Neural crest cell (in vitro differentiated cells): ENCODE measurements around the gene ENOX1. TPM values are rescaled to one million over a fixed set of nuclear protein-coding genes. Genes with fewer than 3 reads are reported as not detected.

ENCODE experiments used
- DNase-seq: peaks from one replicate; pipeline ENCODE4 v3.0.0; 2021; ENCODE audit warnings: low read depth, mixed read lengths, low spot score
- H3K27ac Mint-ChIP-seq: one replicate; pipeline ENCODE4 v1.8.0; 2021; ENCODE audit warnings: mild to moderate bottlenecking, mixed read lengths; ENCODE audit not compliant: unreplicated experiment
- H3K27me3 Mint-ChIP-seq: 2 replicates; pipeline ENCODE4 v1.8.0; 2021; ENCODE audit warnings: low read depth, mild to moderate bottlenecking, mixed read lengths
- H3K36me3 Mint-ChIP-seq: 2 replicates; pipeline ENCODE4 v1.8.0; 2021; ENCODE audit warnings: low read depth, mild to moderate bottlenecking, mixed read lengths
- H3K4me1 Mint-ChIP-seq: 2 replicates; pipeline ENCODE4 v1.8.0; 2021; ENCODE audit warnings: mixed read lengths
- H3K4me3 Mint-ChIP-seq: one replicate; pipeline ENCODE4 v1.8.0; 2021; ENCODE audit warnings: mild to moderate bottlenecking, mixed read lengths
- H3K9me3 Mint-ChIP-seq: 2 replicates; pipeline ENCODE4 v1.8.0; 2021; ENCODE audit warnings: mixed read lengths
- CTCF ChIP-seq: fragments of 200-600 bp; sonication (generic); conservative IDR thresholded peaks from 2 replicates; pipeline ENCODE4 v1.5.0; 2021; ENCODE audit warnings: antibody characterized with exemption, mild to moderate bottlenecking
- total RNA-seq: library from RNA; stranded (reverse); gene quantifications from 2 replicates; pipeline ENCODE4 v1.2.1, GENCODE V29; 2021

ENOX1 gene
- total RNA-seq, 1 donor from 2014 or later: 3.8 TPM

- peaks cover 9% of the 10 kb centered on the region for H3K9me3 Mint-ChIP-seq
- H3K27me3 Mint-ChIP-seq: no peaks in the 10 kb centered on the region
- H3K27ac Mint-ChIP-seq: no peak overlapping the region
- TF ChIP-seq CTCF: no peak
- DNase-seq: no peak
- peaks cover 4% of the 10 kb centered on the region for H3K36me3 Mint-ChIP-seq
- no peaks in the 10 kb centered on the region for H3K4me1 Mint-ChIP-seq
- no peak overlapping the region for H3K4me3 Mint-ChIP-seq
Observed at GRCh38 chr13:43196750-43197370, 589.9 kb downstream of the ENOX1 start.

DNA sequence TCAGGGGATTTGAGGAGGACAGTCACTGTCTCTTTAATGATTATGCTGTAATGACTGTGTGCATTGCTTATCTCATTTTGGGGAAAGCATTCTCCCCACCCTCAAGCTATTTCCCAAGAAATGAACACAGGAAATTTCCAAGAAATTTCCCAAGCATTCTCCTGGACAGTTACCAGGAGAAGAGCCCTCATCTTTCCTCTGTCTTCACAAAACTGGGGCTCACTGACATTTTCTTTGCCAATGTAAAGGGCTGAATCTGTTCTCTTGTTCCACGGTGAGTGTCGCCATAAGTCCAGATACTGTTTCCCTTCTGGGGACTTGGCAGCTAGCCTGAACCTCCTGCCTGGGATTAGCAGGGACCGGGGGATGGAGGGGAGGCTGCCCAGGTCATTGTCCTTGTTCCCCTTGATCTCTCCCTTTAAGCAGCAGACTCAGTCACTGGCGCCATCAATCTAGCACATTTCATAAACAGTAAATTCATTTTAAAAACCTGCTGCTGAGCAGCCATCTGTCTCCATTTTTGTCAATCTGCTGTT, 590.6 kb downstream of the ENOX1 start:
- H3K27ac Mint-ChIP-seq: no peak overlapping the region
- no peak overlapping the region for H3K4me3 Mint-ChIP-seq
- H3K9me3 Mint-ChIP-seq: peaks cover 3% of the 10 kb centered on the region
- no peaks in the 10 kb centered on the region for H3K4me1 Mint-ChIP-seq
- no peaks in the 10 kb centered on the region for H3K36me3 Mint-ChIP-seq
- H3K27me3 Mint-ChIP-seq: no peaks in the 10 kb centered on the region
- no peak for TF ChIP-seq CTCF
- DNase-seq: no peak

GRCh38 chr13:43195551-43195950, 591.2 kb downstream of the ENOX1 start:
- H3K4me1 Mint-ChIP-seq: no peaks in the 10 kb centered on the region
- TF ChIP-seq CTCF: no peak
- no peak for DNase-seq
- H3K36me3 Mint-ChIP-seq: no peaks in the 10 kb centered on the region
- no peak overlapping the region for H3K27ac Mint-ChIP-seq
- H3K27me3 Mint-ChIP-seq: no peaks in the 10 kb centered on the region
- H3K4me3 Mint-ChIP-seq: no peak overlapping the region
- peaks cover 3% of the 10 kb centered on the region for H3K9me3 Mint-ChIP-seq

DNA sequence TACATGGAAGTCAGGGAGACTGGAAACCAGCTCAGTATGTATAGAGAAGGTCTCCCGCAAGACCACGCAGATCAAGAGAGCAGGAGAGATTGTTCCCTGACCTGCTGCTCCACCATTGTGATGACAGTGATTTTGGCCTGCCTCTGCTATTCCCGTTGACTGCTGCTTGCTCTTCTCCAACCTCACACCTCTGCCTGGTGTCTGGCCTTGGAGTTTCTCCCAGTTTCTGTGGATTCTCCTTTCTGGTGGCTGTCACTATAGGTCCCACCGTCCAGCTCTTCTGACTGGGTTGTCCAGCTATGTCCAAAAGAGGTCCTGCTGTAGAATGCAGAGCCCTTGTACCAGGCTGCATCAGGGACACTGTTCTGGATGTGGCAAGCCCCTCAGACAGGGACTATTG, 591.7 kb downstream of the ENOX1 start:
- Mint-ChIP-seq H3K9me3 (peaks cover 3% of the 10 kb centered on the region), H3K27ac (no peak overlapping the region), H3K36me3 (no peaks in the 10 kb centered on the region)

DNA sequence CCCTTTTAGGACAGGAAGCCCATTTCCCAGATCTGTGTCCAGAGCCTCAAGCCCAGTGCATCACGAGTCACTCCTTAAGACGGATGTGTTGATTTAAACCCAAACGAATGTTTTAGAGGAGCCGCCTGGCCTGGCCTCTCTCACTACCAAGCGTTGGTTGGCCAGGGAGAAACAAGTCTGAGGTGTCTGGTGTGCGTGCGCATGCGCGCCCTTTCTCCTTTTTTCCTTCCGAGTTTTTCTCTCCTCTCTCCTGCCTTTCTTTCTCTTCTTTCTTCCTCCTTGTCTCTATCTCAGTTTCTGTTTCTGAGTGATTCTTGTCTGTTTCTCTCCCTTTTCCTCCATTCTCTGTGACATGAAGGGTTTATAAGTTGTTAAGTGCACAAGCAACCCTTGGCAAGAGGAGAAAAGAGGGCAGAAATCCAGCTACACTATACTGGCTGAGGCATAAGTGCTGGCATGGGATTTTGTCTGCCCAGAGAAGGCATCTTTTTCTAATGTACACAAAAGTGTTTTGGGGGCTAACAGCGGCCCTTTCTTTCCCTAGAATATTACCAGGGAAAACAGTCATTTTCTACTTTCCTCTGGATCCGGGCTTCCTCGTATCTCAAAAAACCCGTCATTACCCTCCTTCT, 592.9 kb downstream of the ENOX1 start:
- H3K9me3 Mint-ChIP-seq: no peaks in the 10 kb centered on the region
- DNase-seq: no peak
- no peak overlapping the region for H3K4me3 Mint-ChIP-seq
- no peak overlapping the region for H3K27ac Mint-ChIP-seq
- no peaks in the 10 kb centered on the region for H3K36me3 Mint-ChIP-seq
- H3K27me3 Mint-ChIP-seq: no peaks in the 10 kb centered on the region
- H3K4me1 Mint-ChIP-seq: no peaks in the 10 kb centered on the region
- TF ChIP-seq CTCF: no peak

More for the DNA sequence above, 591.7 kb downstream of the ENOX1 start:
- Mint-ChIP-seq H3K4me1 (no peaks in the 10 kb centered on the region), H3K27me3 (no peaks in the 10 kb centered on the region), H3K4me3 (no peak overlapping the region)
- no peak for TF ChIP-seq CTCF
- DNase-seq: no peak
